T-helper 9 cell (primary cell): Measurements from ENCODE around the gene HOATZ.

ENCODE experiments used
- DNase-seq: peaks from one replicate; pipeline ENCODE4 v3.0.0-alpha.2; 2020

Gene HOATZ

DNA sequence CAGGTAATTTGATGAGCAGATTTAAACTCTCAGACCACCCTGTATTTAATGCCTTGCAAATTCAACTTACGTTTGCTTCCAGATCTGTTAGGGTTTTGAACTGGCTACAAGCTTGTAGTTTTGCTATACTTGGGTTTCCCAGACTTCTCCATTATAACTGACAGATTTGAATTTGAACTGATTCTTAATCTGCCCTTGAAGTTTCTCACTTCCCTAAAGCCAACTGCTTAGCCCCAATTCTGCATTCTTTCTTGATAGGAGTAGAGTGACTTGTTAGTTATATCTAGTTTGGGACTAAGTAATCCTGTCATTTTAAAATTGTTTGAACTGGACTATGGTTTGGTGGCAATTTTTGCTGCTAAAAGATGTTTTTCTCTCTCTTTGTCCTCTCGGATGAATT is 35.7 kb downstream of the HOATZ start:
- DNase-seq: no peak

DNA sequence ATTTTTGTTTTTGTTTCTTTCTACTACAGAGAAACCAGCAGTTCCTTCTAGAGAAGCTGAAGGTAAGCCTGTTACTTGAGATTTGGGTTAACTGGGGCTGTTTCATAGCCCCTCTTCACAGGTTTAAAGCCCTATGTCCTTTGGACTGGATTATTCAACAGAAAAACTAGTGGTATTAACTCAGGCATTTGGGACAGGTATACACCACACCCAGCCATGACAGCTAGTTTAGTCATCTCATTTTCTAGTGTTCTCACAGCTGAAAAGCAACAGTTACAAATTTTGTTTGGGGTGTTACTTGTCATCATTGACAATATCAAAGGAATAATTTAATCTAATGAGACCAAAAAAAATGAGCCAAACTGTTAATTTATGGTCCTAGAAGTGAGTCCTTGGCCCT is 40.0 kb downstream of the HOATZ start:
- no peak for DNase-seq

DNA sequence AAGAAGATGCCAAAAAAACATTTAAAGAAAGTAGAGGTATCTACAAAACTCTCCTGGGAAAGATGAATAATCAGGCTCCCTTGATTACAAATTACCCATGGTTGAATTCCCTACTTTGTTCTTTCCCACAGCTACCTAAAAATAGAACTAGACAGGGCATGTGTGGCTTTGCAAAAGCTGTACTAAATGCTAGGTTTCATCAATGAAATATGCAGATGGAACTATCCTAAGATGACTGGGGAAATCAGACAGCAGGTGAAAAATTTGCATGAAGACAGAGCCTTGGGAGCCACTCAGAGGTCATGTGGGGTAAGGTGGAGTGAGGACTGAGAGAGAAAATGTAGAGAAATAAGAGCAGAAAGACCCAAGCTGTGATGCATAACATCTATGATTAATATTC is 40.7 kb downstream of the HOATZ start:
- DNase-seq: no peak

DNA sequence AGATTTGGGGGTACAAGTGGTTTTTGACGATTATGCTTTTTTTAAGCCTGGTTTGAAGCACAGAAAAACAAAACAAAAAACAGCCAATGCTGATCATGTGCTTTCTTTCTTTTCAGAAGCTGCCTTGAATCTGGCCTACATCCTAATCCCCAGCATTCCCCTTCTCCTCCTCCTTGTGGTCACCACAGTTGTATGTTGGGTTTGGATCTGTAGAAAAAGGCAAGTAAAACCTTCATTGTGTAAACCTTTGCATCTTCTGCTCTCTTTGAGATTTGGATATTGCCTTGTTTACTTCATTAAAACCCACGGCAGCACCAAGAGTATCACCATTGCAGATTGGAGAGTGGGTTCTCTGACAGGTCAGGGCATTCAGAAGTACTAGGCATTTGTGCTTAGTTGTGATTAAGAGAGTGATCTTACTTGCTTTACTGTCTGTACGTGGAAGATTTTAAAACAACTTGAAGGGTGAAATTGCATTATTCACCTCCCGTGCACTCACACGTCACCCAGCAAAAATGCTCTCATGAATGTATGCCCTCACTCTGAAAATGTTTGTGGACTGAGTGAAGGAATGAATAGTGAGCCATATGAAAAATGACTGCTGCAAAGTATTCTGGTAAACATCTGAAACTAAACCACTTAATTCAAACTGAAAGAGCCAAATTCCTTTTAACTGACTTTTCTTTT is 43.0 kb downstream of the HOATZ start:
- no peak for DNase-seq

DNA sequence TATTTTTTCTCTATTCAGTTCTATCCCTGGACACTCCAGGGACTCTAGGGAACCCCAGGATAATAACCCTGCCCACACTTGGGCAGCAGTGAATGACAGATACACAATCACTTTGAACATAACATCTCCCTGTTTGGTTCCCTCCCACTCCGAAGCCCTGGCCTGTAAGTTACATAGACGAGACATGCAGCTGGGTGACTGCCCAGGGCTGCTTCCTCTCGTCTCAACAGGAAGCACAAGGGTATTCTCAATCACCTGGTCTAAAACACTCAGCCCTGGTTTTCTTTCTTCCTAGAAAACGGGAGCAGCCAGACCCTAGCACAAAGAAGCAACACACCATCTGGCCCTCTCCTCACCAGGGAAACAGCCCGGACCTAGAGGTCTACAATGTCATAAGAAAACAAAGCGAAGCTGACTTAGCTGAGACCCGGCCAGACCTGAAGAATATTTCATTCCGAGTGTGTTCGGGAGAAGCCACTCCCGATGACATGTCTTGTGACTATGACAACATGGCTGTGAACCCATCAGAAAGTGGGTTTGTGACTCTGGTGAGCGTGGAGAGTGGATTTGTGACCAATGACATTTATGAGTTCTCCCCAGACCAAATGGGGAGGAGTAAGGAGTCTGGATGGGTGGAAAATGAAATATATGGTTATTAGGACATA is 45.4 kb downstream of the HOATZ start:
- no peak for DNase-seq

DNA sequence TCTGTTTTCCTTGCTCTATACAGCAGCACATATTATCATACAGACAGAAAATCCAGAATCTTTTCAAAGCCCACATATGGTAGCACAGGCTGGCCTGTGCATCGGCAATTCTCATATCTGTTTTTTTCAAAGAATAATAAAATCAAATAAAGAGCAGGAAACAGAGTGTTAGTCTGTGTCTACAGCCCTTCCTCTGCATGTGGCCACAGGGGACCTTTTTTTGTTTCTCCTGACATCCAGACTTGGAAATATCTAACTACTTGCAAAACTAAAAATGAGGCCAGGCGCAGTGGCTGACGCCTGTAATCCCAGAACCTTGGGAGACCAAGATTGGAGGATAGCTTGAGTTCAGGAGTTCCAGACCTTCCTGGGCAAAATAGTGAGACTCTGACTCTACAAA is 46.2 kb downstream of the HOATZ start:
- no peak for DNase-seq

DNA sequence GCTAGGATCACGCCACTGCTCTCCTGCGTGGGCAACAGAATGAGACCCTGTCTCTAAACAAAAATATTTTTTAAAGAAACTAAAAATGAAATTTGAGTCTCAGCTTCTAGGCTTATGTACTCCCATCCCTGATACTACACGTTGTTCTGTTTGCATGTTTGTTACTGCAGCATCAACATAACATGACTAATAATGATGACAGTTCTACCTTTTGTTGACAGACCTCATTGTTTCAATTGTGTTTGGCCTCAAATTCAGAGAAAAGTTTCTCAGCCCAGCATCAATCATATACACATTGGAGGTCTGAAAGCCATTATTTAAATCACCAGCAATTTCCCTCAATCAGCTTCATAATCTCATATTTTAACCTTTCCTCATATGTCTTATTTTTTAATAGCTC is 46.7 kb downstream of the HOATZ start:
- no peak for DNase-seq

DNA sequence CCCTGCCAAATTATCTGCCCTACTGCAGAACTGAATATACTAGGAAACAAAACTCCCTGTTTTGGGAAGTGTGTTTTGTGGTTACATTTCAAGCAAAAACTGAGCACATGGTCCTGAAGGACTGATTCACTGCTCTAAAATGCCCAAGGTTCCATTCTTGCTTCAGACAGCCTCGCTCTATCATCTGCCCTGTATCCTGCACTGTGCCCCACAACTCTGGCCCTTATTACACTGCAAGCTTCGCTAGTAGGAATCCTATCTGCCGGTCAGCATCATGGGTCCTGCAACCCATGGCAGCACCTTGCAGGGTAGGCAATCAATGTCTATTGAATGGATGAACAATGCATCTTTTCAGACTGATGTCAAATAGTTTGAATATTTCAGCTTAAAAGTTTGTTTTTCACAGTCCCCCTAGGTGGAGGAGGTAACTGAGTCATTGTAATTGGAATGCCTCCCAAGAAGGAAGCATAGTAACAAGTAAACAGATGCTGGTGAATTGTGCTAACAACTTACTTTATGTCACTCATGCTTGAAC is 47.3 kb downstream of the HOATZ start:
- DNase-seq: no peak

DNA sequence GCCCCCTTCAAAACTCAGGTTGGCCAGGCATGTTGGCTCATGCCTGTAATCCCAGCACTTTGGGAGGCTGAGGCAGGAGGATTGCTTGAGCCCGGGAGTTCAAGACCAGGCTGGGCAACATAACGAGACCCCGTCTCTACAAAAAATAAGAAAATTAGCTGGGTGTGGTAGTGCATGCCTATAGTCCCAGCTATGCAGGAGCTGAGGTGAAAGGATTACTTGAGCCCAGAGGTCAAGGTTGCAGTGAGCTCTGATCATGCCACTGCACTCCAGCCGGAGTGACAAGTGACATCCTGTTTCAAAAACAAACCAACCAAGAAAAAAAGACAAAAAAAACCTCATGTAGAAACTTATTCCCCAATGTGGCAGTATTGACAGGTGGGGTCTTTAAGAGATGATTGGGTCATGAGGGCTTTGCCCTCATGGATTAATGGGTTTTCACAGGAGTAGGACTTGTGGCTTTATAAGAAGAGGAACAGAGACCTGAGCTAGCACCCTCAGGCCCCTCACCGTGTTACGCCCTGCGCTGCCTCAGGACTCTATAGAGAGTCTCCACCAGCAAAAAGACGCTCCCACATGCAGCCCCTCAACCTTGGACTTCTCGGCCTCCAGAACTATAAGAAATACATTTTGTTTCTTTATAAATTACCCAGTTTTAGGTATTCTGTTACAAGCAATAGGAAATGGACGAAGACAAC is 48.3 kb downstream of the HOATZ start:
- no peak for DNase-seq

DNA sequence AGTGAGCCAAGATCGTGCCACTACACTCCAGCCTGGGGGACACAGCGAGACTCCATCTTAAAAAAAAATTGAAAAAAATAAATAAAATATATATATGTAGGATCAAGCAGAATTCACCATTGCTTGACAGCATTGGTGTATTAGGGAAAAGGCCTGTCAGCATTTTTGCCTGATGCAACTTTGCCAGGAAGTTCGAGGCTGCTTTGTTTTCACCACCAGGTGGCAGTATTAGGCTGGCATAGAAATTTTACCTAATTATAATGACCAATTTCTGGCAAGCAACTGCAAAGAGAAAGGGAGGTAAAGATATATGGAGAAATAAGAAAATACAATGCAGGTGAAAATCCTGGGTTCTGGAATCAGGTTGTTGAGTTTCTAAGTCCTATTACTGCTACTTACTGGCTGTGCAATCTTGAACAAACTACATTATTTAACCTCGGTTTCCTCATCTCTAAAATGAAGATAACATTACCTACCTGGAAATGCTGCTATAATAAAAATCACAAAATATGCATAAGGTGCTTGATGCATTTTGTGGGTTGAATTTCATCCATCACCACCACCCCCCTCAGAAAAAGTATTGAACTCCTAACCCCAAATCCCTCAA is 50.6 kb downstream of the HOATZ start:
- peak; percentile 42 for DNase-seq

DNA sequence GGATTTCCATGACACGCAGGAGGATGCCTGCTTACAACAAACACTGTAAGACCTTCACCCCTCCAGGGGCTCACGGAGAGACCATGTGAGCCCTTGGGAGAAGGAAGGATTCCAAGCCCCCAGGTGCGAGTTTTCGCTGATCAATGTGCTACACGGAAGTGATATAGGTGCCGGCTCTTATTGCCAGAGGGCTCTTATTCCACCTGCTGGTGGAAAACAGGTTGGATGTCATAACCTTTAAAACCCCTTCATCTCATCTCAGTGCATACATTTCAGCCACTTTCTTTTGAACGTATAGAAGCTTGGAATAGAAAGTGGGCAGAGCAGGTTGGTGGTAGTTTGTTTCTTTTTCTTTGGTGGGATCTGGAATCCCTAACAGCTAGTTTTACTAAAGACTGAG is 51.7 kb downstream of the HOATZ start:
- no peak for DNase-seq

DNA sequence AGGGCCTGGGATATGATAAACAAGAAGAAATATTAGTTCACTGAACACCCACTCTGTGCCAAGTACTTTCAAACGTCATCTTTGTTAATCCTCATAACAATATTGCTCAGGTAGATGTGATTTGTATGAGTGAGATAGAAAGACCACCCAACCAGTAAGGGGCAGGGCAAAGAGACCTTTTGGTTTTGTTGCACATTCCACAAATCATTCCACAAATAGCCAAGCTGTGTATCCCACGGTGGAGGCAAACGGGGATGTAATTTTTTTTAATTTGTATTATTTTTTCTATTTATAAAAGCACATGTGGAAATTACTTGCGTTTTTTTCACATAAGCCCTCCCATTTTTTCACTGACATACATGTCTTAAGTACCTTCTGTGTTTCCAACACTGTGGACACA is 54.9 kb downstream of the HOATZ start:
- no peak for DNase-seq

DNA sequence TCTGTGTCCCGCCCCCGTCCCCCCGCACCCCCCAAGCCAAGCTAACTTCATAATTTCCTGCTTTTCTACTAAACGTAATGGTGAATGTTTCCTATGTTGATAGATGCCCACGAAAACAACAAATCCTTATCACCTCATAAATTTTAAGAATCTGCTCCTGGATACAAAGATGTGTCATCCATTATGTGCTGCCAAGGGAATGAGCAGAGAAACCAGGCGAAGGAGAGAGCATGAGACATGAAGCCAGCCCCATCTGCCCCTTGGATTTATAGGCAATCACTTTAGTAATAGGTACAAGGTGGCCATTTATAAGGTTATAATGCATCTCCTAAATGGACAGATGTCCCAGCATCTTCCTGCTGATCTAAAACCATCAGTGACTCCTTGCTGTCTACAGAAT is 56.2 kb downstream of the HOATZ start:
- DNase-seq: no peak

DNA sequence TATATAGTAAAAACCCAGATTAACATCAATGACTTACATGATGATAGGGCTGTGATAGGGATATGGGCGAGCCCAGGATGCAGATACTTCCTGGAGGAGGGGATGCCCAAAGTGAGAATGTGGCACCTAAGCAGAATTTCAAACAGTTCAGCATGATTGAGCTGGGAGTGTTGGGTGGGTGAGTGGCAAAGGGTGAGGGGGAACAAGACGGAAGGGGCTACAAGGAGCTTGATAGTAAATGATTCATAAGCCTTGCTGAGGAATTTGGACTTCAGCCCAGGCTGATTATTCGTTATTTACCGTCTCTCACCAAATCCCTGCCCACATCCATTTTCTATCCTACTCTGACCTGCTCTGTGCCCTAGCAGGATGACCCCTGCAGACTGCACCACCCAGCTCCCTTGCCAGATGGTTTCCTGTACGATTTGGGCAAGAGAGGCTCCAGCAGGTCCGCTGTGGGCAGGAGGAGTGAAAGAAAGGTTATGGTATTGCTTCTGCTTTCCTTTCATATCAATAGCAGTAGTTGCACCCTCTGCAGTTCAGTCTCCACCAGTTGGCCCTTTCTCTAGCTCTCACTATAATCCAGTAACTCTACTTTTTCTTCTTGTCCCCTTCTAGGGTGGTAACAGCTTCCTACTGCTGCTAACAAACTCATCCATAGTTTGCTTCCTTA is 57.4 kb downstream of the HOATZ start:
- no peak for DNase-seq

DNA sequence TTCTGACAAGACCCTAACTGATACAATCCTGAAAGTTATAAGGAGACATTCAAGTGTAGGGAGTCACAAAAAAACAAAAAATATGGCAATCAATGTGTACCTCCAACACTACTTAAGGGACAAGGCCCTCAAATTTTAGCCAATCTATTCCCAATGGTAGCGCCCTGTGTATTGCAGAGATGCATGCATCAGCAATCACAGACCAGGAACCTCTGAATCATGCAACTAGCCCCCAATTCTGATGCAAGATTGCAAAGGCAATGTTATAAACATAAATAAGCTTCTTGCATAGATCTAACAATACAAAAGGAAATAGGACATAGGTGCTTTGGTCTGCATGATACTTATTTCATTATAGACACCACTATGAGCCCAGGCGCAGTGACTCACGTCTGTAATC is 58.0 kb downstream of the HOATZ start:
- DNase-seq: no peak

DNA sequence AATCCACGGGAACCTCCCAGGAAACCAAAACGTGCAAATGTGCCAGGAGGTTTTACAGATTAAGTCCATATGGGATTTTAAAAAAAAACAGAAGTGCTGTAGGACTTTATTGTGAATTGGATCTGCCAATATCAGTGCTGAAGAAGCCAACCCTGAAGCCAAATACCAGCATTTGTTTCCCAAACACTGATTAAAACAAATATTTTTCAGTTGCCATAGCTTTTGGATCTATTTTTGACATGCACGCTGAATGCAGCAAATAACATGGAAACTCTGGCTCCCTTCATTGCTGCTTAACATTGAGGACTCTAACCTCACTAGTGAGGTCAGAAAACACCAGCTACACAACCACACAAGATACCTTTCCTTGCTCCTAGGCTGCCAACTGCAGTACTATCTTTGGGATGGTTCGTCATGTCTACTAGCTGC is 59.3 kb downstream of the HOATZ start:
- DNase-seq: no peak

DNA sequence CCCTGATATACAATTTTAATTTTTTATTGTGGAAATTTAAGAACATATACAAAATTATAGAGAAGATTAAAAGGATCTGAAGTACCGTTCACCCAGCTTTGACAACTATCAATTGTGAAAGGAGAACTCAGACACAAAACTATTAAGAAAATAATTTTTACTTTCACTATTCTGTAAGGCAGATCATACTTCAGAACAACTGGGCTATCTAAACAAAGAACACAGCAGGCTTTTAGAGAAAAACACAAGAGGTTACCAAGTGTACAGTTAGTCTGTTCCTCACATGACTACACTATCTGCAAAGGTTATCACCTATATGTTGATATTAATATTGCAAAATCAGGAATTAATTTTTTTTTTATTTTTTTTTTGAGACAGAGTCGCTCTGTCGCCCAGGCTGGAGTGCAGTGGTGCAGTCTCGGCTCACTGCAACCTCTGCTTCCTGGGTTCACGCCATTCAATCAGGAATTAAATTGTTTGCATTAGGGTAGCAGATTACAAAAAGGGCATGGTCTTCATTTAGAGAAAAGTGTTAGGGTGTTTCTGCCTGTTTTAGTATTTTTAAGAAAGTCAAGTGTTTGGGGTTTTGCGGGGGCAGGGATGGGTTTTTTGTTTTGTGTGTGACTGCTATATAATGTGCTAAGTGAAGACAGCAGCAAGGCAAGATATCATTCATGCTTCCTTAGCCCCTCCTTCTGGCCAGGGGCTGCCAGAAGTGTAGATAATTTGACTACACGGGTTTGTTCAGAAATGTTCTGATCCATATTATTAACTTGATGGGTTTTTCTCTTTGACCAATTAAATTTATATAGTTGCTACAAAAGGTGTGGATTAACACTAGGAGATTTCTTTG is 60.0 kb downstream of the HOATZ start:
- no peak for DNase-seq

DNA sequence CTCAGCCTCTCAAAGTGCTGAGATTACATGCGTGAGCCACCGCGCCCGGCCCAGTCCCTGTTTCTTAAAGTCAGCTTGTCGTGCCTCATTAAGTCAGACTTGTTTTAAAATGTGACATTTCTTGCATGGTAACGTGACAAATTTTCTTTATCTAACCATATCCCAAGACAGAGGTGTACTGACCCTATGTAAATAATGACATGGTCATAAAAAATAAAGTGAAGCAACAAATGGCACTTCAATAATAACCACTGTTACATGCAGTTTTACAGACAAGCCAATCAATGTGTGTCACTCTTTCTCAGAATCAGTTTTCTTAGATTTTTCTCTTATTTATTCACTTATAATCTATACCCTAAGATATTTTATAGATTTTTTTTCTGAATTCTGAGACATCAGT is 61.2 kb downstream of the HOATZ start:
- no peak for DNase-seq

DNA sequence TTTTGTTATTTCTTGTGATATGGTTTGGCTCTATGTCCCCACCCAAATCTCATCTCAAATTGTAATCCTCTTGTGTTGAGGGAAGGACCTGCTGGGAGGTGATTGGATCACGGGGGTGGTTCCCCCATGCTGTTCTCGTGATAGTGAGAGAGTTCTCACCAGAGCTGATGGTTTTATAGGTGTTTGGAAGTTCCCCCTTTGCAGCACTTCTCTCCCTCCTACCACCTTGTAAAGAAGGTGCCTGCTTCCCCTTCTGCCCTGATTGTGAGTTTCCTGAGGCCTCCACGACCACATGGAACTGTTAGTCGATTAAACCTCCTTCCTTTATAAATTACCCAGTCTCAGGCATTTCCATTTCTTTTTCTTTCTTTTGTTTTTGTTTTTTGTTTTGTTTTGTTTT is 63.2 kb downstream of the HOATZ start:
- DNase-seq: no peak

DNA sequence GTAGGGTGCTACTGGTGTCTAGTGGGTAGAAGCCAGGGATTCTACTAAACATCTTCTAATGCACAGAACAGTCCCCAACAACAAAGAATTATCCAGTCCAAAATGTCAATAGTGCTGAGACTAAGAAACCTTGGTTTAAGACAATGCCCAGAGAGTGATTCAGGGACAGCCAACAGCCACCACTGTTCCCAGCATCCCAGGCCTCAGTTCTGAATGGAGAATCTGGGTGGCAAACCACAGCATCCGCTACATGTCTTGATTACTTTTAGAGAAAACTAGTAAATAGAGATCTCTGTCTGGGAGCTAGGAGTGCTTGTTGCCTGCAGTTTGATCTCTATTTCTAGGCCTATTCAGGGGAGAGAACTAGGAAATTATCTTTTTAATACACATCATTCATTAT is 66.8 kb downstream of the HOATZ start:
- no peak for DNase-seq

DNA sequence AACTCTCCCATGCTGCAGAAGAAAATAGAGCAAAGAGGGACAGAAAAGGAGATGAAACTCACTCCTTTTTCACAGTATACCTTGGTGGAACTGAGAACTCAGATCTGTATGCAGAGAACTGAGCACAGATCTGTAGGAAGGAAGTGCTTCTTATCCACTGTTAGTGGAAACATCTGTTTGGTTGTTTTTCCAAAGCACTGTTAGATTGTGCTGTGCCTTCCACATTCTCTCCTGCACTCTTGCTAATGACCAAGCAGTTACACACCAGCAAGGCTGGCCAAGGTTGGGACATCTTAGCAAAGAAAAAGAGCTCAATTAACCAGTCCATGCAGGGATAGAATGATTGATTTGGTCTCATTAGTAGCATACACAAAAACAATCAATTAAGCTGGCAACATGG is 67.6 kb downstream of the HOATZ start:
- no peak for DNase-seq

DNA sequence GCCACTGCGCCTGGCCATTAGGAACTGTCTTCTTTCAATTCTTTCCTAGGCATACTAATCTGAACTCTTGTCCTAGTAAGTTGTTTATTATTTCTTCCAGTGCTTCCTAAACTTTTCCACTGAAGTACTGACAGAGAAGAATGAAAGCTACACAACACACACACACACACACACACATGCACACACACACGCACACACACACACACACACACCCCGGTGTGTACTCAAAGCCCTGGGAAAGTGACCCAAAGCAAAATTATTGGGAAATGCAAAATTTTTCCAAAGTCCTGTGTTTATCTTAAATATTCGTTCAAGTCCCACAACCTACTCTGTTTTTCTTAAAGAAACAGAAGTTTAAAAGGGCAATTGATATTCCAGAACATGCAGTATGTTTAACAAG is 68.3 kb downstream of the HOATZ start:
- no peak for DNase-seq
